NT2/D1 (cell line): ENCODE results near the gene ABCC12.

Experiments
- SUZ12 ChIP-seq: IDR thresholded peaks from 2 replicates; pipeline ENCODE4 v1.6.1; 2011; ENCODE audit not compliant: insufficient read length, insufficient read depth; ENCODE audit errors: extremely low read depth
- ZNF274 ChIP-seq: IDR thresholded peaks from 2 replicates; pipeline ENCODE4 v1.6.1; 2011; ENCODE audit warnings: mild to moderate bottlenecking, low read depth, low read length

GRCh38 chr16:48113471-48113870 lies 42.3 kb downstream of the ABCC12 start:
- TF ChIP-seq ZNF274 (no peak), SUZ12 (no peak)
